HS-5 (cell line): ENCODE results near the gene DLK2.
"Not testable (repeated sequence)": the region's sequence is repeated elsewhere in the genome, so short reads cannot be mapped to it uniquely, and the experiment has no call there.

Experiments used
- DNase-seq: peaks from one replicate; pipeline ENCODE4 v3.0.0-alpha.2; 2012; ENCODE audit warnings: low read depth

The DLK2 gene

DNA sequence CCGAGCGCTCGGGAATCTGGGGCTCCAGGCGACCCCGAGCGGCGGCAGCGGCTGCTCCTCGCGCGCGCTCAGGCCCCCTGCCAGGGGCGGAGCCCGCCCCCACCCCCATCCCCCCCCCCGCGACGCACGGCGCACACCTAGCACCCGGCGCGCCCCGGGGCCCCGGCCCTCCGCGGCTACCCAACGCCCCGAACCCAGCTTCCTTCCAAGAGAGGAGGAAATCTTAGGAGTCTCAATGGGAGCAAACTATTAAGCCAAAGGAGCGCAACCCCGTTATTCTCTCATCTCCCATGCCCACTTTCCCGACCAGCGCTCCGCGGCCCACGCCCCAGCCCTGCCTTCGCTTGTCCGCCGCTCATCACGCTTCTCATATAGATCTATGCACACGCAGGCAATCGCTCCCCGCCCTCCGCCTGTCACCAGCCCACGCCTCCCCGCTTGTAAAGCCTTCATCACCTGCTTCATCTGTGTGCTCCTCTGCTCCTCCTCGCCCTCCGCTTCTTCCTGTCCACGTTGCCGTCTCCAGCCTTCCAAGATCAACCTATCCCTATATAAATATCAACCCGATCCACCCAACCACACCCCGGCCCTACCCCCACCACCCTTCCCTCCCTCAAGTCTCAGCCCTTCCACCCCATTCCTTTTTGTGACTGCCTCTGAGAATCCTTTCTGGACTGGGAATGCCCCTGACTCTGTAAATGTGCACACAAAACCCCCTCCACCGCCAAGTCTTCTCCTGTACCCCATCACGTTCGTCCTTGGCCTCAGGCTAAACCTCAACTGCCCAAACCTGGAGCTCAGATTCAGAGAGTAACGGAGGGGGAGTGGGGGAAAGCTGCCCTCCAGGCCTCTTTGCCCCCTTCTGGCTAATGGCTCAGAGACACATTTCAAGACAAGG lies at the start of gene DLK2:
TSS of gene DLK2 (minus strand) at position 18 of the 898 bp plus-strand sequence. CDS start 723 bp downstream, outside the sequence.
- DNase-seq: no peak

- DNase-seq: no peak
Measured at GRCh38 chr6:43503443-43503842, 48.1 kb upstream of the DLK2 start.

DNA sequence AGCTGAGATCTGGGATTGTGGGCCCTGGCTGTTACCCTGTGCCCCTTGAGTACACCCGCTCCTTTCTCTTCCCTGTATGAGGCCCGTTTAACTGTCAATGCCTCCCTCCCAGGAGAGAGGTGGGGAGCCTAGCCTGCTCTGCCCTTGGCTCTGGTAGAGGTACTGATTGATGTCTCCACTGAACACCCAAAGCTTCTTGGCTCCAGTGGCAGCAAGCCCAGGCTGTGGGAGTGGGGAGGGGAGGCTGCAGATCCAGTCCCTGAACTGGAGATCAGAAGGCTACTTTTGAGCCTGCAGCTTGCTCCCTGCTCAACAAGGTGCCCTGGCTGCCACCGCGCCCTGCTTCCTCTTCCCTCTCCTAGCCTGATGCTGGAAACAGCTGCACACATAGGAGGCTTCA lies 47.3 kb upstream of the DLK2 start:
- no peak for DNase-seq

GRCh38 chr6:43500921-43501320 lies 45.6 kb upstream of the DLK2 start:
- DNase-seq: no peak

GRCh38 chr6:43499028-43499815 lies 43.9 kb upstream of the DLK2 start:
- DNase-seq: no peak

DNA sequence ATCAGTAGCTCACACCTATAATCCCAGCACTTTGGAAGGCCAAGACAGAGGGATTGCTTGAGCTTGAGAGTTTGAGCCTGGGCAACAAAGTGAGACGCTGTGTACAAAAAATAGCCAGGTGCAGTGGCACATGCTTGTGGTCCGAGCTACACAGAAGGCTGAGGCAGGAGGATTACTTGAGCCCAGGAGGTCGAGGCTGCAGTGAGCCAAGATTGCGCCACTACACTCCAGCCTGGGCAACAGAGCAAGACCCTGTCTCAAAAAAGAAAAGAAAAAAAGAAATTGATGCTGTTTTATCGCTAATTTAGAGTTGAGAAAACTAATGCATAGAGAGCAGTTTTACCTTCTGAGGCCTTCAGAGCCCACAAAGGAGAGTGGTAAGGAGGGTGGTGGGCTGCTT lies 42.9 kb upstream of the DLK2 start:
- not testable (repeated sequence) for DNase-seq

GRCh38 chr6:43497689-43498088 lies 42.3 kb upstream of the DLK2 start:
- no peak for DNase-seq

GRCh38 chr6:43497129-43497396 lies 41.7 kb upstream of the DLK2 start:
- no peak for DNase-seq

DNA sequence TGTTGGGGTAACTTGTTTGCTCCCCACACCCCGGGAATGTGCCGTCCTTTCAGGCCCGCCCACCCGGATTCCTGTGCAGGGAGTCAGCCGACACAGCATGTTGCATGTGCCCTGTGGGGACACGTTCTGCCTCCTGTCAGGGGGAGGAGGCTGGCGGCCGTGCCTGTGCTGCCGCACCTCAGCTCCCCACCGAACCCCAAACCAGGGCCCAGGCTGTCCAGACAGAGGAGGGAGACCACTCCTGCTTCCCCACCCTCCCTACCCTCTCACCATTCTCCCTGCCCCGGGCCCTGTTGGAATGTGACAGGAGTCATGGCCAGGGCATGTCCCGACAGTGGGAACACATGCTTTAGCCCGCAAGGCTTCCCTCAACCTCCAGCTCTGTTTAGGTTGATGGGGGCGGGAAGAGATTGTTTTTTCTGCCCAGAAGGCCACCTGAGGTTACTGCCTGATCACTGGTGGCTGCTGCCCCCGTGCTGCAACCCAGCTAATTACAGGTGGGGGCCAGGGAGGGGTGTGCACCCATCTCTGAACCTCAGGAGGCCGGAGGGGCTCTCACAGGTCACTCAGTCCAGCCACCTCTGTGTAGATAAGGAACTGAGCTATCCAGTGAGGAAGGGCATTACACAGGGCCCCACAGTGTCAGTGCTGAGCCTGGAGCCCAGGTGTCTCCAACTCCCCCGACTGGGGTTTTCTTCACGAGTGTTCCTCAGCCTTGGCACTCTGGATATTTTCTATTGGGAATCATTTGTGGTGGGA lies 41.2 kb upstream of the DLK2 start:
- DNase-seq: no peak

DNA sequence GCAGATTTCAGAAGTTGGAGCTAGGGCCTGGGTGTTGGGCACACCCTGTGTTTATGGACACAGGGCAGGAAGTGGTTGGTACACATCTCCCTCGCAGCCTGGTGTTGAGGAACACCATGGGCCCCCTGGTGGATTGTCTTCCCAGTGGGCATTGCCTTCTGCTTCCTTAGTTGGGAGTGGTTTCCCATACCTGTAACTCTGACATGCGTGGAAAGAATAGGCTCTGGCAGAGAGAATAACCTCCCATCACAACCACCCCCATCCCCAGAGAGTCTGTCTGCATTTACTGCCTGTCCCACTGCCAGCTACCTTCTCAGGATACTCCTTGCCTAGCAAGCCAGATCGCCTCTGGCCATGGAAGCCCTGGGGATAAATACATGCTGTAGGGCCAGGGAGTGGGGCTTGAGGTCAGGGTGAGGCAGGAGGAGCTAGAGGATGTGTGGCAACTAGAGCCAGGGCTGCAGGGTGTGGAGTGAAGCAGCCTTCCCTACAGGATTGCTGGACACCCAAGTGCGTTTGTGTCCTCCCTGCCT lies 40.1 kb upstream of the DLK2 start:
- no peak for DNase-seq

GRCh38 chr6:43494766-43495165 lies 39.4 kb upstream of the DLK2 start:
- DNase-seq: no peak

GRCh38 chr6:43494321-43494720 lies 39.0 kb upstream of the DLK2 start:
- DNase-seq: no peak

GRCh38 chr6:43493833-43494232 lies 38.5 kb upstream of the DLK2 start:
- DNase-seq: no peak

GRCh38 chr6:43493230-43493629 lies 37.9 kb upstream of the DLK2 start:
- DNase-seq: no peak

- DNase-seq: no peak
Measured at GRCh38 chr6:43492673-43493072, 37.3 kb upstream of the DLK2 start.

DNA sequence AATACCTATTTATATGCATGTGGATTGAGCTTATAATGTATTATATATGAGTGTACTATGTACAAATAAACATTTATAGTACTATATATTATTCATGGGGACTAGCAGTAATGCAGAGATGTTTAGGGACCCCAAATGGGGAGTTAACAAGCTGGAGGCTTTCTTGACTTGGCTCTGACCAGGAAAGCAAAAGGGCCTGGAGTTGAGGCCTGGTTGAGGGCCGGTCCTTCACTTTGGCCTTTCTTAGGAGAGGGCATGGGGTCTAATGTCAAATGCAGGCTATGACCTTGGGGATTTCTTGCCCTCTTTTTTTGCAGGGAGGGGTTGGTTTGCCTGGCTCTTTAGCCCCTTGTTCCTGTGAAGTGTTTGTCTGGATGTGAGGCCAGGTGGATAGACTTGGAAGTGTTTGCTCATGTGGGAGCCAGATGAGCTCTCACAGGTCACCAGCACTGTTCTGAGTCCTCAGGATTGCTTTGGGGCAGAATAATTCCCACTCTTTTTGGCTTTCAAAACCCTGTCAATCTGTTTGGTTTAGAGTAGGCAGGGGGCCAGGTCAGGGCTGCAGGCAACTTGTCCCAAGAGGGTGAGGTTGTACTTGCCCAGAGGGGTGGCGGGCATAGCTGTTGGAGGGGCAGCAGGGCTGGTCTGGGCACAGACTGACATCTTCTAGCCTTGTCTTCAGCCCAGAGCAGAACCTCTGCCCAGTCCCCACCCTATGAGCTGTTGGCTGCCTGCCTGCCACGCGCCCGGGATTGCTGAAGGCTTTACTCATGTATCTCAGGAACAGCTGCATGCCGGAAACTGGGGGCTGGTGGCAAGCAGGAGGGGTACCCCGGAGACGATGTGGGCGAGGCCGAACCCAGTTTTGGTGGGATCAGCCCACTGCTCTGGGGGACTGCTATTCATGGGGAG lies 36.7 kb upstream of the DLK2 start:
- peak; percentile 58 for DNase-seq

DNA sequence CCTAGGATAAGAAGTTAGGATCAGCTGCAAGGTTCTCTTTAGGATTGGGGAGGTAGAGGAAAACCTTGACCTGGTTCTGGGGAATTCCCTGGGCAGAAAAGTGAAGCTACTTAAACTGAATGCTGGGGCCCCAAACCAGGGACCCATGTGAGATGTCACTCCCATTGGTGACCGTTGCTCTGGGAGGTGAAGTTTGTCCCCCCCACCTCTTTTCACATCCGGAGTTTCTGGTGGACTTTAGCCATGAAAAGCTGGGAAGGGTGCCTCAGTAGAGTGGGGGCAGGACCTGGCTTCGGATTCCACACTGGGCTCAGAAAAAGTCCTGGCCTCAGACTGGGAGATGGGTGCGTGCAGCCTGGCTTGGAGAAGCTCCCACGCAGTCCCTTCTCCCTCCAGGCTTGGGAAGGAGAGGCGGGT lies 35.2 kb upstream of the DLK2 start:
- DNase-seq: no peak

- no peak for DNase-seq
Measured at GRCh38 chr6:43489277-43490072, 34.1 kb upstream of the DLK2 start.

- DNase-seq: no peak
Measured at GRCh38 chr6:43488667-43489276, 33.4 kb upstream of the DLK2 start.
